K562 (cell line): ENCODE measurements around the gene NEIL1. TPM values are rescaled to one million over a fixed set of nuclear protein-coding genes. Genes with fewer than 3 reads are reported as not detected.

Experiments used
- ATAC-seq: fragments of 200-7000 bp; cut with Tn5 transposase; 3 replicates; pipeline ENCODE4 v1.9.1; 2020; ENCODE audit warnings: moderate library complexity
- BruUV-seq: library from RNA; stranded (reverse); fragments of 400-500 nt; replicated peaks from 2 replicates; lab custom pipeline; 2021; lab: Mats Ljungman, UMichigan
- CTCF ChIA-PET: fragments of 300-600 bp; formaldehyde crosslinking; extraction: SDS; loops from one replicate; lab custom pipeline; 2021; ENCODE audit warnings: low intra/inter-chr PET ratio; lab: Yijun Ruan, JAX
- POLR2A ChIA-PET: fragments of 300-600, 350-650 bp; sonication (Branson Sonifier 250); formaldehyde crosslinking; extraction: SDS; loops from one replicate; lab custom pipeline; 2021; ENCODE audit warnings: antibody characterized with exemption, inconsistent platforms; lab: Yijun Ruan, JAX
- DNase-seq, 4 experiments: peaks; one replicate each; pipeline versions ENCODE4 v3.0.0 to v3.0.0-alpha.2; 2011 to 2018; ENCODE audit warnings: low spot score in 3 of 4, mixed read lengths in 3 of 4; ENCODE audit errors: extremely low read depth in 1 of 4
- FAIRE-seq: peaks from 2 replicates; lab custom pipeline; 2011; peaks lifted over from hg19 to GRCh38; lab: Jason Lieb, UNC
- H2AFZ ChIP-seq: 2 replicates; pipeline ENCODE4 v1.6.0; 2011; ENCODE audit warnings: low read depth, low read length, control low read depth, inconsistent platforms
- H3K27ac ChIP-seq: fragments of 200-600 bp; 3 replicates; pipeline ENCODE4 v1.8.0; 2011; ENCODE audit warnings: low read depth, mild to moderate bottlenecking, control low read depth, inconsistent platforms, low read length, moderate library complexity, mixed read lengths; ENCODE audit errors: extremely low read depth
- H3K27me3 ChIP-seq, 2 experiments: fragments of 300-600 bp in 1 of 2; 2 replicates in 1 of 2; 3 replicates in 1 of 2; pipeline versions ENCODE4 v1.6.0 to v1.8.0; 2011; ENCODE audit warnings: inconsistent platforms in 2 of 2, low read length in 2 of 2, mild to moderate bottlenecking in 1 of 2, mixed read lengths in 1 of 2, moderate library complexity in 1 of 2; ENCODE audit not compliant: control insufficient read depth in 2 of 2, insufficient read depth in 2 of 2
- H3K36me3 ChIP-seq: fragments of 300-600 bp; 3 replicates; pipeline ENCODE4 v1.8.0; 2011; ENCODE audit warnings: mild to moderate bottlenecking, low read length, inconsistent platforms; ENCODE audit not compliant: control insufficient read depth, insufficient read depth
- H3K4me1 ChIP-seq, 2 experiments: fragments of 200-600 bp in 1 of 2; replicated peaks in 1 of 2; 2 replicates in 1 of 2; 3 replicates in 1 of 2; pipeline versions ENCODE4 v1.5.1 to v1.8.0; 2011; ENCODE audit warnings: inconsistent platforms in 2 of 2, low read length in 2 of 2, mild to moderate bottlenecking in 1 of 2, mixed read lengths in 1 of 2, moderate library complexity in 1 of 2; ENCODE audit not compliant: control insufficient read depth in 2 of 2, insufficient read depth in 2 of 2
- H3K4me2 ChIP-seq: 2 replicates; pipeline ENCODE4 v1.6.1; 2011; ENCODE audit warnings: low read length, control low read depth, inconsistent platforms, mixed read lengths; ENCODE audit not compliant: insufficient read depth
- H3K4me3 ChIP-seq: fragments of 200-600 bp; sonication (generic), shearing (Covaris generic); 2 replicates; pipeline ENCODE4 v1.5.1; 2016; ENCODE audit warnings: control low read depth, inconsistent platforms
- H3K79me2 ChIP-seq: fragments of 200-600 bp; 3 replicates; pipeline ENCODE4 v1.8.0; 2011; ENCODE audit warnings: low read length, inconsistent platforms; ENCODE audit not compliant: control insufficient read depth, insufficient read depth
- H3K9ac ChIP-seq, 2 experiments: 2 replicates each; pipeline versions ENCODE4 v1.6.0 to v1.6.1; 2011; ENCODE audit warnings: low read depth in 2 of 2, low read length in 2 of 2, control low read depth in 1 of 2, inconsistent platforms in 1 of 2, mild to moderate bottlenecking in 1 of 2, mixed read lengths in 1 of 2; ENCODE audit not compliant: insufficient read depth in 1 of 2
- H3K9me1 ChIP-seq: one replicate; pipeline ENCODE4 v1.6.0; 2011; ENCODE audit warnings: inconsistent platforms, mild to moderate bottlenecking, low read length, moderate library complexity; ENCODE audit not compliant: control insufficient read depth, insufficient read depth
- H3K9me3 ChIP-seq: replicated peaks from 2 replicates; pipeline ENCODE4 v1.5.1; 2011; ENCODE audit warnings: low read depth, low read length, inconsistent platforms; ENCODE audit not compliant: control insufficient read depth, insufficient read depth
- H4K20me1 ChIP-seq: replicated peaks from 2 replicates; pipeline ENCODE4 v1.6.1; 2011; ENCODE audit warnings: low read length, inconsistent platforms, mixed read lengths; ENCODE audit not compliant: control insufficient read depth, insufficient read depth
- HMBOX1 ChIP-seq: sonication (generic); IDR thresholded peaks from 2 replicates; pipeline ENCODE4 v1.6.1; 2016
- POLR2AphosphoS5 ChIP-seq: IDR thresholded peaks from 2 replicates; pipeline ENCODE4 v1.6.1; 2011; ENCODE audit warnings: mild to moderate bottlenecking, low read depth, low read length, moderate library complexity; ENCODE audit not compliant: control insufficient read depth, insufficient read depth
- USF1 ChIP-seq: sonication (generic); formaldehyde crosslinking; IDR thresholded peaks from 2 replicates; pipeline ENCODE4 v1.9.0; 2022; ENCODE audit warnings: mild to moderate bottlenecking, missing genetic modification reagents
- ZNF124 ChIP-seq: sonication (generic); formaldehyde crosslinking; IDR thresholded peaks from 2 replicates; pipeline ENCODE4 v1.8.1; 2022; ENCODE audit warnings: missing genetic modification reagents
- ZNF253 ChIP-seq: fragments of 250-450 bp; sonication (Bioruptor Pico); conservative IDR thresholded peaks from 2 replicates; pipeline ENCODE4 v1.6.1; 2021; ENCODE audit warnings: mild to moderate bottlenecking
- ZNF282 ChIP-seq: sonication (generic); formaldehyde crosslinking; IDR thresholded peaks from 2 replicates; pipeline ENCODE4 v1.8.1; 2023; ENCODE audit warnings: missing genetic modification reagents
- WGBS: fragments of 100-300 bp; shearing (Covaris generic); methylation state at CpG from one replicate; pipeline ENCODE4 v1.1.6; 2016; ENCODE audit warnings: low coverage, mixed read lengths; ENCODE audit not compliant: insufficient coverage; ENCODE audit errors: missing lambda C conversion rate; 5-methylcytosine and 5-hydroxymethylcytosine counted together
- in situ Hi-C: fragments of 300-500 bp; cut with MboI; formaldehyde crosslinking; loops from 4 replicates; pipeline ENCODE4 v1.15.0; 2018; ENCODE audit warnings: inconsistent platforms, mixed read lengths
- intact Hi-C: fragments of 100-400 bp; cut with micrococcal nuclease; formaldehyde crosslinking; loops from 2 replicates; pipeline ENCODE4 v1.14.2; 2022
- polyA plus RNA-seq, 8 experiments: library from polyadenylated mRNA; depleted of rRNA in 4 of 8; stranded (reverse) in 5 of 8; unstranded in 3 of 8; fragments of >200 nt; fragmentation: Nextera tagmentation in 2 of 8; fragmentation: Illumina TruSeq in 1 of 8; extraction: Ambion mirVana in 2 of 8; extraction: Trizol in 1 of 8; gene quantifications; 2 replicates each; pipeline versions ENCODE4 v1.2.1 to v1.2.3, GENCODE V29; 2011 to 2014; ENCODE audit warnings: inconsistent platforms in 1 of 8, missing spikeins in 1 of 8
- total RNA-seq, 7 experiments: library from RNA; depleted of rRNA in 6 of 7; stranded (reverse); fragments of >200 nt in 6 of 7; fragmentation: Illumina TruSeq in 2 of 7; extraction: Trizol in 2 of 7; gene quantifications; 2 replicates each; pipeline versions ENCODE4 v1.2.1 to v1.2.3, GENCODE V29; 2011 to 2021; ENCODE audit warnings: low replicate concordance in 1 of 7

Gene NEIL1
- total and polyA plus RNA-seq, 9 of the 15 experiments (the other 6 are each of a cell fraction or from before 2014, with no cell fraction given), result 0.14 to 4.3 (median 2.4) TPM

GRCh38 chr15:75364881-75365280 lies 18.0 kb downstream of the NEIL1 start:
- peaks cover 10% of the 10 kb centered on the region for H4K20me1 ChIP-seq
- H3K79me2 ChIP-seq, result peaks cover 21% of the 10 kb centered on the region
- POLR2A ChIA-PET, result interaction anchor here (1.0 kb wide), 1 partner anchor 184 kb away, joined by 3 read pairs; no protein-coding TSS in a partner anchor
- BruUV-seq, result no TSS peak
- H3K4me3 ChIP-seq, result no peak overlapping the region
- H3K4me1 ChIP-seq, result peaks cover 12 to 25% of the 10 kb centered on the region in 2 experiments; a peak in 4 of 5 replicates
- no peaks in the 10 kb centered on the region for H3K27me3 ChIP-seq
- in situ Hi-C loops, result loop anchor here (5.0 kb wide), 1 partner anchor 312 kb away; no protein-coding TSS in a partner anchor
- no peak overlapping the region for H2AFZ ChIP-seq
- intact Hi-C loops, result no loop called here
- DNase-seq (no peak), ATAC-seq (no peak), FAIRE-seq (no peak)
- 86% methylated on average over 6 of the region's 6 CpGs for WGBS
- H3K9ac ChIP-seq, result no peak overlapping the region
- CTCF ChIA-PET, result no interaction called here
- no peak for TF ChIP-seq USF1 (CRISPR knock-in tag)
- no peak for TF ChIP-seq HMBOX1
- TF ChIP-seq ZNF253 (CRISPR knock-in tag), result no peak
- no peak for TF ChIP-seq POLR2AphosphoS5
- TF ChIP-seq ZNF124 (CRISPR knock-in tag), result no peak
- TF ChIP-seq ZNF282, result no peak
- H3K36me3 ChIP-seq, result peaks cover 83% of the 10 kb centered on the region; the same call in 2 of the 3 replicates
- no peak overlapping the region for H3K4me2 ChIP-seq
- no peak overlapping the region for H3K27ac ChIP-seq
- no peaks in the 10 kb centered on the region for H3K9me3 ChIP-seq
- H3K9me1 ChIP-seq, result peaks cover 3% of the 10 kb centered on the region
